Measurements from ENCODE around the gene TRIM6. TPM values are rescaled to one million over a fixed set of nuclear protein-coding genes. Genes with fewer than 3 reads are reported as not detected.

The TRIM6 gene
- total RNA-seq, 1 experiment from 2014 or later, result 17.9 TPM

DNA sequence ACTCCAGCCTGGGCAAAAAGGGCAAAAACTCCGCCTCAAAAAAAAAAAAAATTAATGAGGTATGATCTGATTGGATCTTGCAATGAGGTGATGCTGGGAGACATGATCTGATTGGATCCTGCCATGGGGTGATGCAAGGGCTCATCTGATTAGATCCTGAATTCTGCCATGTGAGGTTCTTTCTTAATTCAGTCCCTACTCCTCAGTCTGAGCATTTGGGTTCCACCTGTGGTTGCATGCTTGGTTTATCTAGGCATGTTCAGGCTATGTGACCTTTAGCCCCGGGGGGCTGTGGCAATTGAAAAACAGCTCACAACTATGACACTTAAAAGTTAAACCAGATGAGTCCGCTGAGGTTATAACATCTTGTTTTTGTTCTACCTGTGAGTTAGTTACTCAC is 4.8 kb upstream of the TRIM6 start:
- Histone ChIP-seq H4K20me1 (ENCODE audit: control insufficient read depth, insufficient read depth, insufficient read length) (no peaks in the 10 kb centered on the region), H3K27me3 (ENCODE audit: insufficient read depth, low read length) (no peaks in the 10 kb centered on the region), H3K4me2 (ENCODE audit: insufficient read depth, insufficient read length, low read length) (no peak overlapping the region), H3K4me1 (ENCODE audit: insufficient read depth, low read length) (no peaks in the 10 kb centered on the region), H2BK15ac (ENCODE audit: low read depth, low read length) (no peak overlapping the region), H3K79me1 (ENCODE audit: insufficient read depth, low read depth, low read length, poor library complexity, severe bottlenecking) (no peaks in the 10 kb centered on the region), H3K23ac (ENCODE audit: insufficient read length, low read depth, low read length) (no peak overlapping the region), H3K56ac (ENCODE audit: insufficient read length, low read depth, low read length) (no peak overlapping the region), H3K27ac (ENCODE audit: insufficient read length, low read depth, low read length) (no peak overlapping the region), H4K5ac (ENCODE audit: insufficient read length, low read depth, low read length) (no peak overlapping the region), H3T11ph (ENCODE audit: low read length) (no peak overlapping the region), H2AK5ac (ENCODE audit: insufficient read length, low read length) (no peak overlapping the region), H4K91ac (ENCODE audit: insufficient read length, low read depth, low read length) (no peak overlapping the region), H3K9me3 (ENCODE audit: control insufficient read depth, low read depth, low read length) (no peaks in the 10 kb centered on the region), H3K14ac (ENCODE audit: insufficient read depth, low read length) (no peak overlapping the region), H4K8ac (replicated peaks; ENCODE audit: insufficient read length, low read depth, low read length) (no peak overlapping the region), H2BK5ac (ENCODE audit: insufficient read length, low read length) (no peak overlapping the region), H3K79me2 (ENCODE audit: insufficient read depth, low read length) (no peaks in the 10 kb centered on the region; the same call in 1 of the 2 replicates), H3K18ac (ENCODE audit: insufficient read length, low read depth, low read length) (no peak overlapping the region), H3K4ac (ENCODE audit: low read depth, low read length) (no peak overlapping the region), H3K9ac (ENCODE audit: extremely low read depth, insufficient read length, low read length) (no peak overlapping the region), H2BK20ac (ENCODE audit: low read depth, low read length, poor library complexity, severe bottlenecking) (no peak overlapping the region), H3K23me2 (ENCODE audit: insufficient read length, low read depth, low read length, poor library complexity, severe bottlenecking) (peaks cover 6% of the 10 kb centered on the region), H2AFZ (ENCODE audit: low read length) (no peak overlapping the region), H2BK120ac (ENCODE audit: low read depth, low read length, poor library complexity, severe bottlenecking) (no peak overlapping the region), H2BK12ac (ENCODE audit: insufficient read length, low read depth, low read length) (no peak overlapping the region)
- no CpG with 5 or more reads among the region's 3 CpGs for WGBS (ENCODE audit: extremely low coverage, insufficient read length, low lambda C conversion rate)
- Mint-ChIP-seq H3K9me3 (peaks cover 5 to 6% of the 10 kb centered on the region in 2 experiments), H3K27me3 (ENCODE audit: low read depth) (no peaks in the 10 kb centered on the region; the same call in 1 of the 2 replicates), H3K4me1 (peaks cover 9 to 14% of the 10 kb centered on the region in 2 experiments), H3K36me3 (ENCODE audit: insufficient read depth in 1 of 3, low read depth in 3 of 3) (peaks cover 7 to 8% (median 7%) of the 10 kb centered on the region in 3 experiments; a peak in 5 of 7 replicates), H3K4me3 (no peak overlapping the region), H3K27ac (no peak overlapping the region)
- TF ChIP-seq, protein P1, sequence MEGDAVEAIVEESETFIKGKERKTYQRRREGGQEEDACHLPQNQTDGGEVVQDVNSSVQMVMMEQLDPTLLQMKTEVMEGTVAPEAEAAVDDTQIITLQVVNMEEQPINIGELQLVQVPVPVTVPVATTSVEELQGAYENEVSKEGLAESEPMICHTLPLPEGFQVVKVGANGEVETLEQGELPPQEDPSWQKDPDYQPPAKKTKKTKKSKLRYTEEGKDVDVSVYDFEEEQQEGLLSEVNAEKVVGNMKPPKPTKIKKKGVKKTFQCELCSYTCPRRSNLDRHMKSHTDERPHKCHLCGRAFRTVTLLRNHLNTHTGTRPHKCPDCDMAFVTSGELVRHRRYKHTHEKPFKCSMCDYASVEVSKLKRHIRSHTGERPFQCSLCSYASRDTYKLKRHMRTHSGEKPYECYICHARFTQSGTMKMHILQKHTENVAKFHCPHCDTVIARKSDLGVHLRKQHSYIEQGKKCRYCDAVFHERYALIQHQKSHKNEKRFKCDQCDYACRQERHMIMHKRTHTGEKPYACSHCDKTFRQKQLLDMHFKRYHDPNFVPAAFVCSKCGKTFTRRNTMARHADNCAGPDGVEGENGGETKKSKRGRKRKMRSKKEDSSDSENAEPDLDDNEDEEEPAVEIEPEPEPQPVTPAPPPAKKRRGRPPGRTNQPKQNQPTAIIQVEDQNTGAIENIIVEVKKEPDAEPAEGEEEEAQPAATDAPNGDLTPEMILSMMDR (conservative IDR thresholded peaks at IDR 0.05), result no peak
- DNase-seq, result no peak

All from H9 (cell line).